HEK293 (cell line): ENCODE measurements around the gene SMC6.

Experiments
- CTCF ChIA-PET: fragments of 350-600 bp; formaldehyde crosslinking; extraction: SDS; loops from one replicate; lab custom pipeline; 2021; ENCODE audit warnings: antibody characterized with exemption; lab: Yijun Ruan, JAX
- POLR2A ChIA-PET: fragments of 300-600 bp; formaldehyde crosslinking; extraction: SDS; loops from one replicate; lab custom pipeline; 2020; ENCODE audit warnings: antibody characterized with exemption, inconsistent platforms; lab: Yijun Ruan, JAX
- H3K27ac ChIP-seq: fragments of 200-500 bp; sonication (Bioruptor generic); 2 replicates; pipeline ENCODE4 v1.5.1; 2014; ENCODE audit warnings: low read depth, low read length, control low read depth, inconsistent platforms; ENCODE audit errors: extremely low read depth
- H3K36me3 ChIP-seq, 2 experiments: fragments of 200-500 bp in 1 of 2; sonication (Bioruptor generic) in 1 of 2; 1 replicate in 1 of 2; 2 replicates in 1 of 2; pipeline ENCODE4 v1.5.1; 2014 to 2017; ENCODE audit warnings: inconsistent platforms in 2 of 2, low read length in 2 of 2; ENCODE audit not compliant: control insufficient read depth in 2 of 2, insufficient read depth in 1 of 2
- H3K4me1 ChIP-seq: fragments of 200-500 bp; sonication (Bioruptor generic); 2 replicates; pipeline ENCODE4 v1.5.1; 2014; ENCODE audit warnings: mild to moderate bottlenecking, low read length, inconsistent platforms; ENCODE audit not compliant: control insufficient read depth, insufficient read depth
- H3K4me3 ChIP-seq: 2 replicates; pipeline ENCODE4 v1.5.1; 2011; ENCODE audit warnings: low read depth, mild to moderate bottlenecking, control low read depth, low read length, moderate library complexity
- H3K9me3 ChIP-seq: fragments of 200-500 bp; sonication (Bioruptor generic); 2 replicates; pipeline ENCODE4 v1.5.1; 2014; ENCODE audit warnings: low read depth, low read length, inconsistent platforms; ENCODE audit not compliant: control insufficient read depth, insufficient read depth
- BCL11A ChIP-seq: fragments of 450-650 bp; formaldehyde crosslinking; IDR thresholded peaks from 2 replicates; pipeline ENCODE4 v1.5.1; 2016; ENCODE audit warnings: low read depth, missing biosample characterization, missing genetic modification characterization
- EGR2 ChIP-seq: fragments of 450-650 bp; formaldehyde crosslinking; IDR thresholded peaks from 2 replicates; pipeline ENCODE4 v1.5.1; 2016; ENCODE audit warnings: low read depth, missing biosample characterization, missing genetic modification characterization
- GLIS1 ChIP-seq: fragments of 450-650 bp; formaldehyde crosslinking; IDR thresholded peaks from 2 replicates; pipeline ENCODE4 v1.5.1; 2016; ENCODE audit warnings: missing biosample characterization, missing genetic modification characterization
- KLF9 ChIP-seq: fragments of 450-650 bp; formaldehyde crosslinking; IDR thresholded peaks from 2 replicates; pipeline ENCODE4 v1.5.1; 2016; ENCODE audit warnings: missing biosample characterization, missing genetic modification characterization, low read depth
- MEIS1 ChIP-seq: sonication (generic); formaldehyde crosslinking; IDR thresholded peaks from 2 replicates; pipeline ENCODE4 v1.8.1; 2022; ENCODE audit warnings: missing genetic modification reagents, mild to moderate bottlenecking, borderline replicate concordance
- ZBTB21 ChIP-seq: fragments of 450-650 bp; formaldehyde crosslinking; IDR thresholded peaks from 2 replicates; pipeline ENCODE4 v1.5.1; 2017; ENCODE audit warnings: missing biosample characterization, missing genetic modification characterization
- ZBTB48 ChIP-seq: fragments of 450-650 bp; formaldehyde crosslinking; IDR thresholded peaks from 2 replicates; pipeline ENCODE4 v1.5.1; 2016; ENCODE audit warnings: missing biosample characterization, missing genetic modification characterization
- ZFP3 ChIP-seq: fragments of 450-650 bp; formaldehyde crosslinking; IDR thresholded peaks from 2 replicates; pipeline ENCODE4 v1.5.1; 2016; ENCODE audit warnings: low read depth, missing biosample characterization, missing genetic modification characterization
- ZNF174 ChIP-seq: fragments of 450-650 bp; formaldehyde crosslinking; IDR thresholded peaks from 2 replicates; pipeline ENCODE4 v1.5.0; 2017; ENCODE audit warnings: missing biosample characterization, mild to moderate bottlenecking, missing genetic modification characterization
- ZNF2 ChIP-seq: fragments of 450-650 bp; formaldehyde crosslinking; IDR thresholded peaks from 2 replicates; pipeline ENCODE4 v1.5.1; 2016; ENCODE audit warnings: missing biosample characterization, missing genetic modification characterization
- ZNF404 ChIP-seq: fragments of 450-650 bp; formaldehyde crosslinking; IDR thresholded peaks from 2 replicates; pipeline ENCODE4 v1.5.1; 2017; ENCODE audit warnings: missing biosample characterization, missing genetic modification characterization
- ZNF521 ChIP-seq: fragments of 450-650 bp; formaldehyde crosslinking; IDR thresholded peaks from 2 replicates; pipeline ENCODE4 v1.5.1; 2017; ENCODE audit warnings: missing biosample characterization, mild to moderate bottlenecking, missing genetic modification characterization
- ZNF561 ChIP-seq: fragments of 450-650 bp; IDR thresholded peaks from 2 replicates; pipeline ENCODE4 v1.5.1; 2018; ENCODE audit warnings: missing biosample characterization, missing genetic modification characterization, borderline replicate concordance
- ZNF623 ChIP-seq: fragments of 450-650 bp; formaldehyde crosslinking; IDR thresholded peaks from 2 replicates; pipeline ENCODE4 v1.5.1; 2016; ENCODE audit warnings: missing biosample characterization, missing genetic modification characterization
- ZNF707 ChIP-seq: fragments of 450-650 bp; formaldehyde crosslinking; IDR thresholded peaks from 2 replicates; pipeline ENCODE4 v1.5.1; 2016; ENCODE audit warnings: missing biosample characterization, missing genetic modification characterization
- TF ChIP-seq, protein P1 (sequence below): fragments of 450-650 bp; formaldehyde crosslinking; IDR thresholded peaks from 2 replicates; pipeline ENCODE4 v1.5.1; 2016; ENCODE audit warnings: missing biosample characterization, missing genetic modification characterization
- TF ChIP-seq, protein P2 (sequence below): fragments of 450-650 bp; formaldehyde crosslinking; IDR thresholded peaks from 2 replicates; pipeline ENCODE4 v1.5.1; 2016; ENCODE audit warnings: missing biosample characterization, missing genetic modification characterization
- TF ChIP-seq, protein P3 (sequence below): fragments of 450-650 bp; formaldehyde crosslinking; IDR thresholded peaks from 2 replicates; pipeline ENCODE4 v1.5.1; 2016; ENCODE audit warnings: missing biosample characterization, missing genetic modification characterization
- TF ChIP-seq, protein P4 (sequence below): fragments of 450-650 bp; formaldehyde crosslinking; IDR thresholded peaks from 2 replicates; pipeline ENCODE4 v1.5.1; 2017; ENCODE audit warnings: missing biosample characterization, missing genetic modification characterization
- TF ChIP-seq, protein P5 (sequence below): fragments of 450-650 bp; formaldehyde crosslinking; IDR thresholded peaks from 2 replicates; pipeline ENCODE4 v1.5.1; 2016; ENCODE audit warnings: missing biosample characterization, missing genetic modification characterization

Gene SMC6

DNA sequence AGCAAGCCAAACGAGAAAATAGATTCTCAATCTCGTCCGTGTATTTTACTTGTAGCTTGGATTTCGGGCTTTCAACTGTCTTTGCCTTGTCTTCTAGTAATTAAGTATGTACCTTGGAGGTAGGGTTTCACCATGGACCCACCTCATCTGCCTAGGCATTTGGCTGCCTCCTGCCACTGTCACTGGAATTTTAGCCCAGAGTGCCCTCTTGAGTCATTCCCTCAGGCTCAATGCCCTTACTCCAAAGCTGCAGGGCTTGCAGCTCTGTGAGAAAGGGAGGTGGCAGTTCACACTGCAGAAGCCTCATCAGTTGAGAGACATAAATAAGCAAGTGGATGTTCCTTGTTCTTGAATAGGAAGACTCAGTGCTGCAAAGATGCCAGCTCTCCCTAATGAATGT, 123.5 kb downstream of the SMC6 start:
- ChIA-PET POLR2A (no interaction called here), CTCF (interaction anchor here (0.7 kb wide), 2 partner anchors 14 to 16 kb away, joined by 3 read pairs; no protein-coding TSS in a partner anchor)
- Histone ChIP-seq H3K4me3 (no peak overlapping the region), H3K9me3 (no peaks in the 10 kb centered on the region), H3K4me1 (no peaks in the 10 kb centered on the region), H3K36me3 (no peaks in the 10 kb centered on the region), H3K27ac (no peak overlapping the region)
- TF ChIP-seq, protein P1, sequence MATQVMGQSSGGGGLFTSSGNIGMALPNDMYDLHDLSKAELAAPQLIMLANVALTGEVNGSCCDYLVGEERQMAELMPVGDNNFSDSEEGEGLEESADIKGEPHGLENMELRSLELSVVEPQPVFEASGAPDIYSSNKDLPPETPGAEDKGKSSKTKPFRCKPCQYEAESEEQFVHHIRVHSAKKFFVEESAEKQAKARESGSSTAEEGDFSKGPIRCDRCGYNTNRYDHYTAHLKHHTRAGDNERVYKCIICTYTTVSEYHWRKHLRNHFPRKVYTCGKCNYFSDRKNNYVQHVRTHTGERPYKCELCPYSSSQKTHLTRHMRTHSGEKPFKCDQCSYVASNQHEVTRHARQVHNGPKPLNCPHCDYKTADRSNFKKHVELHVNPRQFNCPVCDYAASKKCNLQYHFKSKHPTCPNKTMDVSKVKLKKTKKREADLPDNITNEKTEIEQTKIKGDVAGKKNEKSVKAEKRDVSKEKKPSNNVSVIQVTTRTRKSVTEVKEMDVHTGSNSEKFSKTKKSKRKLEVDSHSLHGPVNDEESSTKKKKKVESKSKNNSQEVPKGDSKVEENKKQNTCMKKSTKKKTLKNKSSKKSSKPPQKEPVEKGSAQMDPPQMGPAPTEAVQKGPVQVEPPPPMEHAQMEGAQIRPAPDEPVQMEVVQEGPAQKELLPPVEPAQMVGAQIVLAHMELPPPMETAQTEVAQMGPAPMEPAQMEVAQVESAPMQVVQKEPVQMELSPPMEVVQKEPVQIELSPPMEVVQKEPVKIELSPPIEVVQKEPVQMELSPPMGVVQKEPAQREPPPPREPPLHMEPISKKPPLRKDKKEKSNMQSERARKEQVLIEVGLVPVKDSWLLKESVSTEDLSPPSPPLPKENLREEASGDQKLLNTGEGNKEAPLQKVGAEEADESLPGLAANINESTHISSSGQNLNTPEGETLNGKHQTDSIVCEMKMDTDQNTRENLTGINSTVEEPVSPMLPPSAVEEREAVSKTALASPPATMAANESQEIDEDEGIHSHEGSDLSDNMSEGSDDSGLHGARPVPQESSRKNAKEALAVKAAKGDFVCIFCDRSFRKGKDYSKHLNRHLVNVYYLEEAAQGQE (tag by site-specific recombination), result no peak
- TF ChIP-seq ZNF561 (no peak), ZNF623 (tag by site-specific recombination) (no peak), KLF9 (tag by site-specific recombination) (no peak), EGR2 (tag by site-specific recombination) (no peak), ZNF521 (tag by site-specific recombination) (no peak), ZNF2 (tag by site-specific recombination) (no peak), ZBTB21 (tag by site-specific recombination) (no peak), ZNF707 (tag by site-specific recombination) (no peak), GLIS1 (no peak), MEIS1 (CRISPR knock-in tag) (no peak), ZFP3 (tag by site-specific recombination) (no peak), ZBTB48 (tag by site-specific recombination) (no peak), ZNF404 (tag by site-specific recombination) (no peak), ZNF174 (no peak), BCL11A (tag by site-specific recombination) (no peak)
- TF ChIP-seq, protein P2, sequence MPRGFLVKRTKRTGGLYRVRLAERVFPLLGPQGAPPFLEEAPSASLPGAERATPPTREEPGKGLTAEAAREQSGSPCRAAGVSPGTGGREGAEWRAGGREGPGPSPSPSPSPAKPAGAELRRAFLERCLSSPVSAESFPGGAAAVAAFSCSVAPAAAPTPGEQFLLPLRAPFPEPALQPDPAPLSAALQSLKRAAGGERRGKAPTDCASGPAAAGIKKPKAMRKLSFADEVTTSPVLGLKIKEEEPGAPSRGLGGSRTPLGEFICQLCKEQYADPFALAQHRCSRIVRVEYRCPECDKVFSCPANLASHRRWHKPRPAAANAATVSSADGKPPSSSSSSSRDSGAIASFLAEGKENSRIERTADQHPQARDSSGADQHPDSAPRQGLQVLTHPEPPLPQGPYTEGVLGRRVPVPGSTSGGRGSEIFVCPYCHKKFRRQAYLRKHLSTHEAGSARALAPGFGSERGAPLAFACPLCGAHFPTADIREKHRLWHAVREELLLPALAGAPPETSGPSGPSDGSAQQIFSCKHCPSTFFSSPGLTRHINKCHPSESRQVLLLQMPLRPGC (tag by site-specific recombination), result no peak
- TF ChIP-seq, protein P3, sequence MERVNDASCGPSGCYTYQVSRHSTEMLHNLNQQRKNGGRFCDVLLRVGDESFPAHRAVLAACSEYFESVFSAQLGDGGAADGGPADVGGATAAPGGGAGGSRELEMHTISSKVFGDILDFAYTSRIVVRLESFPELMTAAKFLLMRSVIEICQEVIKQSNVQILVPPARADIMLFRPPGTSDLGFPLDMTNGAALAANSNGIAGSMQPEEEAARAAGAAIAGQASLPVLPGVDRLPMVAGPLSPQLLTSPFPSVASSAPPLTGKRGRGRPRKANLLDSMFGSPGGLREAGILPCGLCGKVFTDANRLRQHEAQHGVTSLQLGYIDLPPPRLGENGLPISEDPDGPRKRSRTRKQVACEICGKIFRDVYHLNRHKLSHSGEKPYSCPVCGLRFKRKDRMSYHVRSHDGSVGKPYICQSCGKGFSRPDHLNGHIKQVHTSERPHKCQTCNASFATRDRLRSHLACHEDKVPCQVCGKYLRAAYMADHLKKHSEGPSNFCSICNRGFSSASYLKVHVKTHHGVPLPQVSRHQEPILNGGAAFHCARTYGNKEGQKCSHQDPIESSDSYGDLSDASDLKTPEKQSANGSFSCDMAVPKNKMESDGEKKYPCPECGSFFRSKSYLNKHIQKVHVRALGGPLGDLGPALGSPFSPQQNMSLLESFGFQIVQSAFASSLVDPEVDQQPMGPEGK (tag by site-specific recombination), result no peak
- TF ChIP-seq, protein P4, sequence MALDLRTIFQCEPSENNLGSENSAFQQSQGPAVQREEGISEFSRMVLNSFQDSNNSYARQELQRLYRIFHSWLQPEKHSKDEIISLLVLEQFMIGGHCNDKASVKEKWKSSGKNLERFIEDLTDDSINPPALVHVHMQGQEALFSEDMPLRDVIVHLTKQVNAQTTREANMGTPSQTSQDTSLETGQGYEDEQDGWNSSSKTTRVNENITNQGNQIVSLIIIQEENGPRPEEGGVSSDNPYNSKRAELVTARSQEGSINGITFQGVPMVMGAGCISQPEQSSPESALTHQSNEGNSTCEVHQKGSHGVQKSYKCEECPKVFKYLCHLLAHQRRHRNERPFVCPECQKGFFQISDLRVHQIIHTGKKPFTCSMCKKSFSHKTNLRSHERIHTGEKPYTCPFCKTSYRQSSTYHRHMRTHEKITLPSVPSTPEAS (tag by site-specific recombination), result no peak
- TF ChIP-seq, protein P5, sequence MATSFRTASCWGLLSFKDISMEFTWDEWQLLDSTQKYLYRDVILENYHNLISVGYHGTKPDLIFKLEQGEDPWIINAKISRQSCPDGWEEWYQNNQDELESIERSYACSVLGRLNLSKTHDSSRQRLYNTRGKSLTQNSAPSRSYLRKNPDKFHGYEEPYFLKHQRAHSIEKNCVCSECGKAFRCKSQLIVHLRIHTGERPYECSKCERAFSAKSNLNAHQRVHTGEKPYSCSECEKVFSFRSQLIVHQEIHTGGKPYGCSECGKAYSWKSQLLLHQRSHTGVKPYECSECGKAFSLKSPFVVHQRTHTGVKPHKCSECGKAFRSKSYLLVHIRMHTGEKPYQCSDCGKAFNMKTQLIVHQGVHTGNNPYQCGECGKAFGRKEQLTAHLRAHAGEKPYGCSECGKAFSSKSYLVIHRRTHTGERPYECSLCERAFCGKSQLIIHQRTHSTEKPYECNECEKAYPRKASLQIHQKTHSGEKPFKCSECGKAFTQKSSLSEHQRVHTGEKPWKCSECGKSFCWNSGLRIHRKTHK (tag by site-specific recombination), result no peak
